GM19035 (cell line): Measurements from ENCODE around the gene VPS18.

Experiments used
- ATAC-seq: cut with Tn5 transposase; IDR thresholded peaks from one replicate; pipeline ENCODE4 v1.9.1; 2021; ENCODE audit not compliant: unreplicated experiment

Gene VPS18

DNA sequence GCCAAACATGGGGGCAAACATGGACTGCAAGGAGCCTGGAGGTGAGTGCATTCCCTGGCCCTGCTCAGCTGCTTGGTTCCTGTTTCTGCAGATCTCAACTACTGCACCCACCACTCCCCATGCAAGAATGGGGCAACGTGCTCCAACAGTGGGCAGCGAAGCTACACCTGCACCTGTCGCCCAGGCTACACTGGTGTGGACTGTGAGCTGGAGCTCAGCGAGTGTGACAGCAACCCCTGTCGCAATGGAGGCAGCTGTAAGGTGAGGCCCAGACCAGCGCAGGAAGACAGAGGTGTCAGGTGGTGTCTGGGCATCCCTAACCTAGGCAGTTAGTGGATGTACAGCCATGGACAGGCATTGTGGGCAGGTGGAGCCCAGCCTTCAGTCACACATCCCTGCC is 40.2 kb downstream of the VPS18 start:
- ATAC-seq: no peak

DNA sequence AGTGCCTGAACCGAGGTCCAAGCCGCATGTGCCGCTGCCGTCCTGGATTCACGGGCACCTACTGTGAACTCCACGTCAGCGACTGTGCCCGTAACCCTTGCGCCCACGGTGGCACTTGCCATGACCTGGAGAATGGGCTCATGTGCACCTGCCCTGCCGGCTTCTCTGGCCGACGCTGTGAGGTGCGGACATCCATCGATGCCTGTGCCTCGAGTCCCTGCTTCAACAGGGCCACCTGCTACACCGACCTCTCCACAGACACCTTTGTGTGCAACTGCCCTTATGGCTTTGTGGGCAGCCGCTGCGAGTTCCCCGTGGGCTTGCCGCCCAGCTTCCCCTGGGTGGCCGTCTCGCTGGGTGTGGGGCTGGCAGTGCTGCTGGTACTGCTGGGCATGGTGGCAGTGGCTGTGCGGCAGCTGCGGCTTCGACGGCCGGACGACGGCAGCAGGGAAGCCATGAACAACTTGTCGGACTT is 42.0 kb downstream of the VPS18 start:
- no peak for ATAC-seq

DNA sequence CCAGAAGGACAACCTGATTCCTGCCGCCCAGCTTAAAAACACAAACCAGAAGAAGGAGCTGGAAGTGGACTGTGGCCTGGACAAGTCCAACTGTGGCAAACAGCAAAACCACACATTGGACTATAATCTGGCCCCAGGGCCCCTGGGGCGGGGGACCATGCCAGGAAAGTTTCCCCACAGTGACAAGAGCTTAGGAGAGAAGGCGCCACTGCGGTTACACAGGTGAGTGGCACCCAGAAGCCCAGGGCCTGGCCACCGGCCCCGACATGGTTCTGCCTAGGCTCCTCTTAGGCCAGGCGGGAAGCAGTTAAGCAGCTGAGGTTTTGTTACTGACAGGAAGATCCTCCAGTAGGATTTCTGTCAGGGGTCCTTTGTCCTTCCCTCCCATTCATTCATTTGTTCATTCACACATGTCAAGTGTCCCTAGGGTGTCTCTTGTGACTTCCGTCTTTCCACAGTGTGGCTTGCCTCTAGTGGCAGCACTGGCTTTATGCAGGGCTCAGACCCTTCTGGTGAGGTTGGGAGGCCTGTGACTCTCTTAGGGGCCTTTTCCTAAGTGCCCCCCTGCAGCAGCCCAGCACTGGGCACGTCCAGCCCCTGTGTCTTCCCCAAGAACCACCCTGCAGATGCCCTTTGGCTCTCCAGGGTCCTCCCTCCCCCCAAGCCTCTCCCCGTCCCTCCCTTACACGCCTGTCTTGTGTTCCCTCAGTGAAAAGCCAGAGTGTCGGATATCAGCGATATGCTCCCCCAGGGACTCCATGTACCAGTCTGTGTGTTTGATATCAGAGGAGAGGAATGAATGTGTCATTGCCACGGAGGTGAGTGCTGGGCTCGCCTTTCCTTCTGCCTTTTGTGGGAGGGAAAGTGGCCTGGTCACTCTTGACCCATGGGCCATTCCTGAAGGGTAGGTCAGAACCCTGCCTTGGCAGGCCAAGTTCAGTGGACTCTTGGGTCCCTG is 42.7 kb downstream of the VPS18 start:
- no peak for ATAC-seq

DNA sequence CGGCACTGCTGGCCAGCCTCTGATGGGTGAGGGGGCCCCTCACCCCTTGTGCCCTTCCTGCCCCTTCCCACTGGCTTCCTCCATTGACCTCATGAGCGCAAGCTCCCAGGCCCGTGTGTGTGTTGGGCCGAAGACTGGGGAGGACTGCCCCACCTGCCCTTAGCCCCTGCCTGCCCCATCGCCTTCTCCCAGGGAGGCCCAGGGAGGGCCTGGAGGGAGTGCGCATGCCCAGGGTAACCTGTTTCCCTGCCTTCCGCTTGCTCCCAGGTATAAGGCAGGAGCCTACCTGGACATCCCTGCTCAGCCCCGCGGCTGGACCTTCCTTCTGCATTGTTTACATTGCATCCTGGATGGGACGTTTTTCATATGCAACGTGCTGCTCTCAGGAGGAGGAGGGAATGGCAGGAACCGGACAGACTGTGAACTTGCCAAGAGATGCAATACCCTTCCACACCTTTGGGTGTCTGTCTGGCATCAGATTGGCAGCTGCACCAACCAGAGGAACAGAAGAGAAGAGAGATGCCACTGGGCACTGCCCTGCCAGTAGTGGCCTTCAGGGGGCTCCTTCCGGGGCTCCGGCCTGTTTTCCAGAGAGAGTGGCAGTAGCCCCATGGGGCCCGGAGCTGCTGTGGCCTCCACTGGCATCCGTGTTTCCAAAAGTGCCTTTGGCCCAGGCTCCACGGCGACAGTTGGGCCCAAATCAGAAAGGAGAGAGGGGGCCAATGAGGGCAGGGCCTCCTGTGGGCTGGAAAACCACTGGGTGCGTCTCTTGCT is 43.7 kb downstream of the VPS18 start:
- ATAC-seq: no peak

DNA sequence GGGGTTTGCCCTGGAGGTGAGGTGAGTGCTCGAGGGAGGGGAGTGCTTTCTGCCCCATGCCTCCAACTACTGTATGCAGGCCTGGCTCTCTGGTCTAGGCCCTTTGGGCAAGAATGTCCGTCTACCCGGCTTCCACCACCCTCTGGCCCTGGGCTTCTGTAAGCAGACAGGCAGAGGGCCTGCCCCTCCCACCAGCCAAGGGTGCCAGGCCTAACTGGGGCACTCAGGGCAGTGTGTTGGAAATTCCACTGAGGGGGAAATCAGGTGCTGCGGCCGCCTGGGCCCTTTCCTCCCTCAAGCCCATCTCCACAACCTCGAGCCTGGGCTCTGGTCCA is 44.3 kb downstream of the VPS18 start:
- no peak for ATAC-seq

DNA sequence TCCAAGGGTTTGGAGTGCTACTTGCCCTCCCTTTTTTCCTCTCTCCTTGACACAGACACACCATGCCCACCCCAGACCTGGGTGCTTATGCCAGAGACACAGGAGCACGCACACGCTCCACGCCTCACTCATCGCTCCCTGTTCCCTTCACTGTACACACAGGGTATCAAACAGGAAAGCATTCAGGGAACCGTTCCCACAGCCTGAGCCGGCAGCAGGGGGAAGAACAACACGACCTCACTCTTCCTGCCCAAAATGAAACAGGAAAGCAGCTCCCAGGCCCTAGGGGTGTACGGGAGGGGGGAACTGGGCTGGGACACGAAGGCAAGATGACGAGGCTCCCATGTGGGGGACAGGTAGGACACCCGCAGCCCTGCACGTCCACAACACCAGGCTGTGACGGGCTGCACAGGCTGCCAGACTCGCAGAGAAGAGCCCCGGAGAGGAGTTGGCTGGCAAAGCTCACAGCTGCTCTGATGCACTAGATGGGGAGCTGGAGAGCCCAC is 46.1 kb downstream of the VPS18 start:
- no peak for ATAC-seq

DNA sequence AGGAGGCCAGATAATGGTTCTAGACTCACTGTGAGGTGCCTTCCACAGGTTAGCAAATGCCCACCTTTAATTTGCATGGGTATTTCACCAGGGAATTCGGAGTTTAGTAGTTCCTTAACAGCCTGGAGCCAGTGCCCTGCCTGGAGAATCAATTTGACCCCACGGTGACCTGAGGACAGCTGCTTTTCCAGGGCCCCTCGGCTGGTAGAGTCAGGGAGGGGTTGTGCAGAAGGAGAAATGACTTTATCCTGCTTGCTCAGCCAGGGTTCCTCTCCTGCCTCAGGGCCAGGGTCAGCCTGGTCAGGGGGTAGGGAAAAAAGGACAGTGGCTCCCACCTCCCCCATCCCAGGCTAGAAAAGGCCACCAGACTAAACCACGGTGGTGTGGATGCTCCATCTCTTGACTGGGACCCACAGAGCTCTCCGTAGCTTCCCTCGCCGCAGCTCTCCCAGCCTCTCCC is 46.8 kb downstream of the VPS18 start:
- no peak for ATAC-seq

DNA sequence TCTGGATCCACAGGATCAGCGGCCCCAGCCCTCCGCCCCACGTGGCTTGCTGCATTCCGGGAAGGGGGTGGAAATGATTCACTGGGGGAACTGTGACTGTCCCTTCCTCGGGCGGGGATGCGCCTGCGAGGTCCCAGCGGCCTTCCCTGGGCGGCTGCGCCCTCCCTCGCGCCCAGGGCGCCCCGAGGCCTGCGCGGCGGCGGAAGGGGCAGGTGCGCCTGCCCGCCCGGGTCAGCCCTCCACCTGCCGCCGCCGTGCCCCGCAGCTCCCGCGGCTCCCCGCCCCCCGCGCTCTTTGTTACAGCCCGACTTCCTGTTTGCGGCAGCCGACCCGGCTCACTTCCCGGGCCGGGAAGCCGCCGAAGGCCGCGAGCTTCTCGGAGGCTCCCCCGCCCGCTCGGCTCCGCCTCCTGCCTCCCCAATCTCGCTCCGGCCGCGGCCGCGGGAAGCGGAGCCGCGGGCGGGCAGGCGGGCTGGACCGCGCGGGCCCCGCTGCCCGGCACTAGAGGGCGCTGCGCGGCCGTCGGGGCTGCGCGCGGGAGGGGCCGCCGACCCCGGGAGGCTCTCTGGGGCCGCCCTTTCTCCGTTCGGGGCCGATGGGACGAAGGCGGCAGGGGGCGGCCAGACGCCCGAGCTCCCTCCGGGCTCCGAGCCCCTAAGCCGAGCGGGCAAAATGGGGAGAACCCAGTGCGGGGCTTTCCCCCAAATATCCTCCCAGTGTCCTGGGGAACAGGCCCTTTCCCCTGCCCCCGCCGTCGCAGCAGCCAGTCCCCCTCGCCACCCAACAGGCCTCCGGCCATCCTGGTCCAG is 47.5 kb downstream of the VPS18 start:
- peak; percentile 74 for ATAC-seq

DNA sequence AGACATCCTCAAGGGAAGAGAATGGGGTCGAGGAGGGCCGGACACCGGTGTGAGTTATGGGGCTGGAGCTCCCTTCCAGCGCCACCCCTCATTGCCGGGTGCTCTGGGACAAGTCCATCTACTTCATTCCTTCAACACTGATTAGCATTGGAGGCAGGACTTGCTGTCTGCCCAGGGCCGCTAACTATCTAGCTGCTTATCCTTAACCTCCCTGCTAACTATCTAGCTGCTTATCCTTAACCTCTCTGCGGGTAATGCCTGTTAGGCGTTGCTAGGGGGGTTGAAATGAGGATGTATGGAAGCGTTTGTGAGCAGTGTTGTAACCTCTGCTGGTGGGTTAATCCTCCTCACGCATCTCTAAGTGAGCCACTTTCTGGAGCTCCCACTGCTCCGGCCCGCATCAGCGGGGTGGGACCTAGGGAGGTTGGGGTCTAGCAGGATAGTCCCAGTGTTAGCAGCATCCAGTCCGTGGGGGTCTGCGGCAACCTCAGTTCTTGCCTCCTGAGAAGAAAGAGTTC is 48.1 kb downstream of the VPS18 start:
- ATAC-seq: no peak

DNA sequence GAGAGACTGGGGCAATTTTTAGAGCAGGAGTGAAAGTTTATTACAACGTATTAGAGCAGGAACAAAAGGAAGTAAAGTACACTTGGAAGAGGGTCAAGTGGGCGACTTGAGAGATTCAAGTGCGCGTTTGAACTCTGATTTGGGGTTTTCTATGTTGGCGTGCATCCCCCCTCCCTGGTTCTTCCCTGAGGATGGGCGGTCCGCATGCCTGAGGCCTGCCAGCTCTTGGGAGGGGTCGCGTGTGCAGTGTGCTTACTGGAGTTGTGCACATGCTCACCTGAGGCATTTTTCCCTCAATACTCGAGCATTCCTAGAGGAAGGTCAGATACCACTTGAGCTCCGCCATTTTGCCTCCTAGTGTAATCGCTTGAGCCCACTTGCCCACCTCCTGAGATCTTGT is 48.6 kb downstream of the VPS18 start:
- no peak for ATAC-seq

DNA sequence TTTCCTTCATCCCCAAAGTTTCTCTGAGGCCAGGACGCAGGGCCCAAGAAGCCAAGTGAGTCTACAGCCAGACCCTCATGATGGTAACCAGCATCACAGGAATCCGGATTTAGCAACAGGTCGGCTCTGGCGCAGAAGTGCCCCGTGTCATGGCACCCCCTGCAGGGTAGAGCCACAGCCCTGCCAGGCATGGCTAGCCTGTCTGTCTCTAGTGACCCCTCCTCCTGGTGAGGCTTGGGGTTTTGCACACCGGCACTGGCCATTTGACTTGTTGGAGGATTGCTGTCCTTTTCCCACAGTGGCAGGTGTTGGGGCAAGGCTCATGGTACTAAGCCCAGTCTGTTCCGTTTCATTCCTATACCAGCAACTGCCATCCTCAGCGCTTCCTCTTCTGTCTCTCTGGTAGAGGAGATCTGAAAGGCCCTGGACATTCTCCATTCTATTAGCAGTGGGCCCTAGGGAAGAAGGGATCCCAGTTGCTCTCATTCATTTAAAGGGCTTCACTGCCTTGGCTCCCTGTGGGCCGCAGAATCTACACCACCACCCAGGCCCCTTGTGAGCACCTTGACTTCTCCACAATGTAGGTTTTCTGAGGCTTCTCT is 49.6 kb downstream of the VPS18 start:
- ATAC-seq: no peak

DNA sequence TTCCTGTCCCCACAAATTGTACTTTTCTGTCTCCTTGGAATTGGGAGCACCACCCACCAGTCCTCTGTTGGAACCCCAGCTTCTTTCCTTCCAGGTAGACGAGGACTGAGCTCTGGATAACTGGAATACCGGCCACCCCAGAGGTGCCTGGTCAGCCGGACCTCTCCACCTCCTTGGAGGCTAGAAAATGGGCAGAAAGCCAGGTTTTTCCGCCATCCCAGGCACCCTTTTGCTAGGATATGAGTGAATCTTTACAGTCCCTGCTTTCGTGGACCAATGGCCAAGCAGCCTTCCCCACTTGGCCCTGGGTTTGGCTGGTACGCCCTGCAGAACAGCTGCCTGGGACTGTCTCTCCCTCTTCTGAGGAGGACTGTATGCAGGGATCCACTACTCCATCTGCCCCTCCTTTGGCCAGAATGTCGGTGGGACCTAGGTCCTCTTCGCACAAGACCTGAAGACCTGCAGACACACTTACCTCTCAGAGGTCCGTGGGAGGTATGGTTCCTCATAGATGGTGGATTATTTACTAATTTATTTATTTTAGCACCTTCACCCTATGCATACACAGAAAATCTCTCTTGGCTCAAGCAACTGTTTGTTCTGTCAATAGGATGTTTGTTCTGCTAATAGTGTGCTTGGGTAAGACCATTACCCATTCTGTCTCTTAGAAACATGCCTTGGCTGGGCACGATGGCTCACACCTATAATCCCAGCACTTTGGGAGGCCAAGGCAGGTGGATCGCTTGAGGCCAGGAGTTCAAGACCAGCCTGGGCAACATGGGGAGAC is 50.5 kb downstream of the VPS18 start:
- no peak for ATAC-seq

DNA sequence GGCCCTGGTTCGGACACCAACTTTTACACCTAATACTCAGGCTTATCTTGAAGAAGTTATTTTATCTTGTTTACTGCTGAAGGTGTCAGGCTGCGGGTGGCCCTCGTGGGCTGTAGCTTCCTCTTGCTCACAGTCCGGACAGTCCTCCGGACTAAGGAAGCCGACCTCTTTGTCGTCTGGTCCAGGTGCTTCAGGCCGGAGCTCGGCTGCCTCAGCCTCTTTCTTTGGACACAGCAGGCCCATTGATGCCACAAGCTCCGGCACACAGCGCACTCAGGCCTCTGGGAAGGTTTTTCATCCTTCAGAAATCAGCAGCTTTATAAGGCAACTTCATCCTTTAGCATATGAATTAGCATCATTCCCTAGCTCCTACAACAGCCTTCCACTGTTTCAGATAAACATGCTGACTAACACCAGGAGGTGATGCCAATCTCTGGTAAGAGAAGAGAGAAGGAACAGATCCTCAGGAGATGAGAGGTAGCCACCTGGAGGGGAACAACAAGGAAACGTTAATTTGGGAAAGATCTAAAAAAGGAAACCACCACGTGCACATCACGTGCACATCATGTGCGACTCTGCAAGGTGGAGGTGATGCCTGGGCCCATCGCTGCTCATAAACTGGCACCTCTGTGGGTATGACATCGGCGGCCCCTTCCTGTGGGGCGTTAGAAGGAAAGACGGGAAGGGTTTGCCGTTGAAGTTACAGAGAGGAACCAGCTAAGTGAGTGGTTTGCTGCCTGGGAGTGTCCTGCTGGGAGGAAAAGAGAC is 54.6 kb downstream of the VPS18 start:
- no peak for ATAC-seq

DNA sequence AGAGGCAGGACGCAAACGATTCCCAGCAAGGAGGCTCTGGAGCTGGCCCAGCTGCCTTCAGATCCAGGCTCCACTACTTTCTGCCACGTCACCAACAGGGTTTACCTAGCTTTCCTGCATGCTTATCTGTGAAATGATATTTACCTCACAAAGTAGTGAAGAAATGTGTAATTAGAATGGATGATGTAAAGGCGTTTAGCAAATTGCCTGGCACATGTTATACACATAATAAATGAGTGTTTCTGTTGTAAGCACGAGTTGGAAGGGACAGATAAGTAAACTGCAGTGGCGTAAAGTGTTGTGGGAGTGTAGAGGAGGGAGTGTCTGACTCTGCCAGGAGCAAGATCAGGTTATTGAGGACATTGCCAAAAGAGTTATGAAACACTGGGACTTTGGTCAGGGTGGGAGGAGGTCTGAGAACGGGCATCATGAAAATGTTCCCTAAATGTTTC is 55.5 kb downstream of the VPS18 start:
- ATAC-seq: no peak

DNA sequence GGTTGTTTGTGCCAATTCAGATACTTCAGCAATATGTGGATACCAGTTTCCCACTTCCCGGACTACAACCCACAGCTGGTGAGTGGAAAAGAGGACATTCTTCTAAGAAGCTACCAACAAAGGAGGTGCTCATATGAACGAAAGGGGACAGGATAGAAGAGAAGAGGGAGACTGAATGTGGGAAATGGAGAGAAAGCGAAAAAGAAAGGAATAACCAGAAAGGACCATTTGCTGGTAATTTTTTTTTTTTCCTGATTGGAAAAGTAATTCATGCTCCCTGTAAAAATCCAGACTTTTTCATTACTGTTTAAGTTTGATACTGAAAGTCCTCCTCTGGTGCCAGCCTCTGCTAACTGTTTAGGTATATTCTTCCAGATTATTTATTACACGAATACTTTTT is 57.5 kb downstream of the VPS18 start:
- no peak for ATAC-seq

DNA sequence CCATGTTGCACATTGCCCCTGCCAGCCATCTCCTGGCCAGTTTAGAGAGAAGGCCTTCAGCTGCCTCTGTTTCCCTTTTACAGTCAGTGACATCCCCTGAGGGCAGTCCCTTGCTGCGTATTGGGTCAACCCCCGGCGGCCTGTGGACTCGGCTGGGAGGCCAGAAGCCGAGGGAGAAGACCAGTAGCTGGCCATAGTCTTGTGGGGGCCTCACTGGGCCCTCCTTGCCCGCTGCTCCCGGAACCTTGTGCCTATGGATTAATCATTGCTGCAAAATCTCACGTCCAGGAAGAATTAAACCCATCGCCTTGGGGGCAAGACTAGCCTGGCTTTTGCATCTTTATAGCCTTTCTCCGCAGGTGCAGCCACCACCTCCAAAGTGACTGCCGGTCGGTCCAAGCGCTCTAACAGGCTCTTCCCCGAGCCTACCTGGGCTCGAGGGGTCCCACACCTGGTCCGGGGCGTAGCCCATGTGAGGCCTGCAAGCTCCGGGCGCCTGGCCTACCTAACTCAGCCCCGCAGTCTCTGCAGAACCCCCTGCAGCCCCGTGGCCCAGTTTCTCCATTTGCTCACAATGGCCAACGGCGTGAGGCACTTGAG is 58.2 kb downstream of the VPS18 start:
- no peak for ATAC-seq

DNA sequence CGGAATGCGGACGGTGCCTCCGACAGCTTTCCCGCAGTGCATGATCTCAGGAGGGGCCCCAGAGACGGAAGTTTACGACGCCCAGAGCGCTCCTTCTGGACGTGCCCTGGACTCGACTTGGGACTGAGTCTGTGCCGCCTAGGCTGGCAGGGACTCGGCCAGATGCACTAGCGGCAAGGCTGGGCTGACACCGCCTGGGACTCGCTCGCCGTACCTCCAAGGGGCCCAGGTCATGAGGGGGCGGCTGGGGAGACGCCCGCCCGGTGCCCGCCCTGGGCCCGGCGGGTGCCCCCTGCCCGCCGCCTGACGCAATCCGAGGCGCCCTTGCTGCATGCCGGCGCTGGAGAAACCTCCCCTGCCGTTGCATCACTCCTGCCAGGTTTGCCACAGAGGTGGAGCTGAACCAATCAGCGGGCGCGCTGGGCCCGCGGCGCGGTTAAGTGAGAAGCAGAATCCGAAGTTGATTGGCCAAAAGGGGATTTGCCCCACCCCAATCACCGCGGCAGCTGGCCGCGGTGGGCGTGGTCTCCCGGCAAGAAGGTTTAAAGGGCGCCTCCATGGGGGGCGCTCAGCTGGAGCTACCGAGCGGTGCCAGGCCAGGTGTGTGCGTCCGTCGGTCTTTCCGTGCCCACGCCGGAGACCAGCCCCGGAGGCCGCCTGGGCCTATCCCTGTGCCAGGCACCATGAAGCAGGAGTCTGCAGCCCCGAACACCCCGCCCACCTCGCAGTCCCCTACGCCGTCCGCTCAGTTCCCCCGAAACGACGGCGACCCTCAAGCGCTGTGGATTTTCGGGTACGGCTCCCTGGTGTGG is 58.9 kb downstream of the VPS18 start, which contains the start of gene CHAC1:
TSS of gene CHAC1 (plus strand) at position 571 of the 812 bp plus-strand sequence. CDS start at position 684, 113 bp downstream.
- peak; percentile 92 for ATAC-seq
